Ovary (tissue), 9 donors: Measurements from ENCODE around the gene CCDC66. TPM values are rescaled to one million over a fixed set of nuclear protein-coding genes. Genes with fewer than 3 reads are reported as not detected.

ENCODE experiments used
- DNase-seq, 5 donors: peaks; one replicate each; pipeline ENCODE4 v3.0.0-alpha.2; 2019 to 2020
- H3K27ac ChIP-seq, 2 donors: fragments of 200-600 bp; one replicate each; pipeline versions ENCODE4 v1.5.1 to v1.8.0; 2019 to 2022
- H3K27me3 ChIP-seq: fragments of 200-600 bp; one replicate; pipeline ENCODE4 v1.8.0; 2022
- H3K36me3 ChIP-seq: fragments of 200-600 bp; sonication (generic); one replicate; pipeline ENCODE4 v1.5.1; 2019
- H3K4me1 ChIP-seq: one replicate; pipeline ENCODE4 v1.8.1; 2013; ENCODE audit warnings: mild to moderate bottlenecking, moderate library complexity; ENCODE audit not compliant: insufficient read depth
- H3K4me3 ChIP-seq: fragments of 200-600 bp; sonication (generic); one replicate; pipeline ENCODE4 v1.5.1; 2017
- H3K9me3 ChIP-seq, 2 donors: fragments of 200-600 bp in 1 of 2; sonication (generic) in 1 of 2; one replicate each; pipeline versions ENCODE4 v1.5.1 to v1.8.1; 2013 to 2019; ENCODE audit warnings: mild to moderate bottlenecking in 1 of 2, moderate library complexity in 1 of 2
- EP300 ChIP-seq: sonication (generic); formaldehyde crosslinking; IDR thresholded peaks from one replicate; pipeline ENCODE4 v1.6.1; 2017; ENCODE audit warnings: antibody characterized with exemption
- POLR2A ChIP-seq: fragments of 450-650 bp; IDR thresholded peaks from one replicate; pipeline ENCODE4 v1.6.1; 2017; ENCODE audit warnings: antibody characterized with exemption, mild to moderate bottlenecking, moderate library complexity
- WGBS, 3 donors: extraction: QIAGEN DNeasy Blood & Tissue Kit in 1 of 3; methylation state at CpG; one replicate each; pipeline versions ENCODE4 v1.1.5 to v1.1.7; 2013 to 2017; 5-methylcytosine and 5-hydroxymethylcytosine counted together
- intact Hi-C, 4 donors: fragments of 100-400 bp; cut with DNase I; formaldehyde crosslinking; loops; one replicate each; pipeline versions ENCODE4 v1.11.0 to v1.15.1; 2022 to 2023
- polyA plus RNA-seq, 2 donors: library from polyadenylated mRNA; stranded (reverse); fragments of 200-250 nt in 1 of 2; fragments of 350-450 nt in 1 of 2; fragmentation: Illumina TruSeq in 1 of 2; extraction: RNeasy Lipid Tissue Mini Kit (QIAGEN cat#74804) in 1 of 2; gene quantifications; one replicate each; pipeline ENCODE4 v1.2.3, GENCODE V29; 2013 to 2014
- total RNA-seq, 7 donors: library from RNA; depleted of rRNA in 2 of 7; stranded (reverse); fragments of >200 nt in 2 of 7; fragmentation: NEBNext Ultra II Directional in 3 of 7; extraction: Animal tissue kit (Norgen Biotek cat#: 25700) in 3 of 7; gene quantifications; one replicate each; pipeline versions ENCODE4 v1.1.0 to v1.2.4, GENCODE V29; 2016 to 2023
- TF ChIP-seq, protein P1 (sequence below), 3 donors: fragments of 450-650 bp in 2 of 3; fragments of 200-600 bp in 1 of 3; IDR thresholded peaks; one replicate each; pipeline versions ENCODE4 v1.5.1 to v1.8.0; 2016 to 2022; ENCODE audit warnings: antibody characterized with exemption in 3 of 3, mild to moderate bottlenecking in 1 of 3
- donor health status: DM: no; HTN: no; CAD: no; lungs with moderate emphysema.
- donor health status: DM: no; HTN: no; CAD: no.
- donor health status: Bipolar disorder and iron deficiency.
- donor health status: DM: yes; HTN: yes; CAD: no.
- donor health status: DM: no; HTN: no; CAD: no.
- donor health status: DM: yes; HTN: yes; CAD: no.

The CCDC66 gene
- total and polyA plus RNA-seq, 9 donors = 13.0 to 45.7 (median 33.5) TPM

DNA sequence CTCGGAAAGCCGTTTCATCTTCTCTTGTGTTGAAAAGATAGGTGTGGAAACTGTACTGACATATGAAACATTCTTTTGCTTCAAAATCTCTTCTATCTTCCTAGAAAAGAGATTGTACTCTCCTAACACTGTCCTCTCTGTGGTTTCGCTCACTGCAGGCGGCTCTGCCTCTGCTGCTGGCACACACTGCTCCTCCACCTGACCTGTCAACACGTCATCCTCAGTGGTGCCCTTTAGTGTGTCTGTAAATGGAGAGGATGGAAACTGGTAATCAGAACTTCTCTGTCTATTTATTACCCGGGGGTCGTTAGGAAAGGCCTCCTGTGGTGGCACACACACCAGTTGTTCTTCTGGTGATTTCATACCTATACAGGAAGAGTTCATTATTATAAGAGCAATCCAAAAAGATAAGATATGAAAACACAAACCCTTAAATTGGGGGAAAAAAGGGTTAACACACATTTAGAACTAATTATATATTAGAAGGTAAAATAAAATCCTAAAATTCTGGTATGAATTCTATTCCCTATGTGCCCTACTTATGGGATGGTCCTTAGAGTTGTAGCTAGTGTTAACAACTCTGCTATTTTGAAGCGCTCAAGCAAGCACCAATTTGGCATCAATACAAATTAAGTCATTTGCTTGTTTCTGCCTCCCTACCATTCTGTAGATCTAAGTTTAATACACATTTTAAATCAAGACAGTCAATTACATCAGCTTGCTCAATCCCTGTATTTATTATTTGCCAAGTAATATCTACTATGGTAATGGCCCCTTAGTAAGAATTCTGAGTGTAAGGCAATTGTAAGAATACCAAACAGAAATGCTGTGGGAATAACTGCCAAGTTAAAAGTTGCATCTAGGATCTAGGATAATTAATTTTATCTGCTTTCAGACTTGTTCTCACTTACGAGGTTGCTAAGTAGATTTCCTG, 76.9 kb downstream of the CCDC66 start:
- TF ChIP-seq POLR2A (no peak), EP300 (no peak)
- TF ChIP-seq, protein P1, sequence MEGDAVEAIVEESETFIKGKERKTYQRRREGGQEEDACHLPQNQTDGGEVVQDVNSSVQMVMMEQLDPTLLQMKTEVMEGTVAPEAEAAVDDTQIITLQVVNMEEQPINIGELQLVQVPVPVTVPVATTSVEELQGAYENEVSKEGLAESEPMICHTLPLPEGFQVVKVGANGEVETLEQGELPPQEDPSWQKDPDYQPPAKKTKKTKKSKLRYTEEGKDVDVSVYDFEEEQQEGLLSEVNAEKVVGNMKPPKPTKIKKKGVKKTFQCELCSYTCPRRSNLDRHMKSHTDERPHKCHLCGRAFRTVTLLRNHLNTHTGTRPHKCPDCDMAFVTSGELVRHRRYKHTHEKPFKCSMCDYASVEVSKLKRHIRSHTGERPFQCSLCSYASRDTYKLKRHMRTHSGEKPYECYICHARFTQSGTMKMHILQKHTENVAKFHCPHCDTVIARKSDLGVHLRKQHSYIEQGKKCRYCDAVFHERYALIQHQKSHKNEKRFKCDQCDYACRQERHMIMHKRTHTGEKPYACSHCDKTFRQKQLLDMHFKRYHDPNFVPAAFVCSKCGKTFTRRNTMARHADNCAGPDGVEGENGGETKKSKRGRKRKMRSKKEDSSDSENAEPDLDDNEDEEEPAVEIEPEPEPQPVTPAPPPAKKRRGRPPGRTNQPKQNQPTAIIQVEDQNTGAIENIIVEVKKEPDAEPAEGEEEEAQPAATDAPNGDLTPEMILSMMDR (IDR thresholded peaks at IDR 0.05) = no peak
- Histone ChIP-seq H3K27ac (no peak overlapping the region), H3K9me3 (no peaks in the 10 kb centered on the region), H3K36me3 (no peaks in the 10 kb centered on the region), H3K27me3 (no peaks in the 10 kb centered on the region), H3K4me3 (no peak overlapping the region), H3K4me1 (no peaks in the 10 kb centered on the region)
- DNase-seq = no peak
- intact Hi-C loops = no loop called here
- 83 to 89% (median 84%) methylated on average over 9 of the region's 9 CpGs for WGBS, 3 donors

DNA sequence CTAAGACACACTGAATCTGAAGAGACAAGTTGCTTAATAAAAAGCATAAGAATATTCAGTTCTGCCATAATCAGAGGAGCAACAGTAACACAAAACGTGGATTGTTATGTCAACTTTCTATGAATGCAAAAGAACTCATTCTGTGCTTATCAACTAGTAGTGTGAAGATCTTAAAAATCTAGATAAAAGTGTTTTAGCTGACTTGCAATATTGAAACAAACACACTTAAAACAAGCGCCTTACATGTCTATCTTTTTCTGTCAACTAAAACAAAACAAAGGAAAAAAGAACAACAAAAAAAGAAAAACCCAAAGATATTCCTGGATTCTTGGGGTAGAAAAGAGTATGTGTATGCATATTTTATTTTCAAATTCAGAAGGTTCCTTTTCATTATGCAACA, 88.4 kb downstream of the CCDC66 start:
- peaks cover 3% of the 10 kb centered on the region for H3K4me1 ChIP-seq
- no peak overlapping the region for H3K27ac ChIP-seq
- H3K27me3 ChIP-seq = no peaks in the 10 kb centered on the region
- TF ChIP-seq EP300 (no peak), POLR2A (no peak)
- TF ChIP-seq, protein P1 (IDR thresholded peaks at IDR 0.05) = no peak
- no peaks in the 10 kb centered on the region for H3K9me3 ChIP-seq
- intact Hi-C loops = no loop called here
- no peak for DNase-seq
- WGBS, 3 donors = 81 to 91% (median 86%) methylated on average over 2 of the region's 2 CpGs
- no peak overlapping the region for H3K4me3 ChIP-seq
- H3K36me3 ChIP-seq = no peaks in the 10 kb centered on the region

DNA sequence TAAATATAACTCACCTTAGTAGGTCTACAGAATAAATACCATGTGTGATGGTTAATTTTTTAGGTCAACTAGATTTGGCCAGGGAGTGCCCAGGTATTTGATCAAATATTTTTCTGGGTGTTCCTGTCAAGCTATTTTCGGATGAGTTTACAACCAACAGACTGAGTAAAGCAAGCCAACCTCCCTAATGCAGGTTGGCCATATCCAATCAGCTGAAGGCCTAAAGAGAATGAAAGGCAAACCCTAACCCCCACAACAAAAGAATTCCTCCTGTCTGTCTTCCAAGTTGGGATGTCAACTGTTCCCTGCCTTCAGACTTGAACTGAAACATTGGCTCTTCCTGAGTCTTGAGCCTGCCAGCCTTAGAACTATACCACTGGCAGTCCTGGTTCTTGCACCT, 97.5 kb downstream of the CCDC66 start:
- TF ChIP-seq EP300 (no peak), POLR2A (no peak)
- TF ChIP-seq, protein P1 (IDR thresholded peaks at IDR 0.05) = no peak
- H3K9me3 ChIP-seq = peaks cover 0 to 3% of the 10 kb centered on the region in 2 donors
- peaks cover 3% of the 10 kb centered on the region for H3K4me1 ChIP-seq
- H3K4me3 ChIP-seq = no peak overlapping the region
- no peaks in the 10 kb centered on the region for H3K27me3 ChIP-seq
- H3K36me3 ChIP-seq = no peaks in the 10 kb centered on the region
- no peak overlapping the region for H3K27ac ChIP-seq
- intact Hi-C loops = no loop called here
- WGBS, 3 donors = 95 to 96% (median 96%) methylated on average over 1 of the region's 1 CpG
- no peak for DNase-seq

DNA sequence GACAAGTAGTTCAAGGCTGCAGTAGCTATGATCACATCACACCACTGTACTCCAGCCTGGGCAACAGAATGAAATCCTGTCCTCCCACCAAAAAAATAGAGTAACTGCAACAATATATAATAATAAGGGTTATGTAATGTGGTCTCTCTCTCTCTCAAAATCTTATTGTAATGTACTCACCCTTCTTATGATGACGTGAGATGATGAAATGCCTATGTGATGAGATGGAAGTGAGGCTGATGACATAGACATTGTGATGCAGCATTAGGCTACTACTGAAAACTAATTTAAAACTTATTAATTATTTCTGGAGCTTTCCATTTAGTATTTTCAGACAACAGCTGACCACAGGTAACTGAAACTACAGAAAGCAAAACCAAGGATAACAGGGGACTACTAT, 98.7 kb downstream of the CCDC66 start:
- Histone ChIP-seq H3K36me3 (no peaks in the 10 kb centered on the region), H3K4me1 (no peaks in the 10 kb centered on the region), H3K27ac (no peak overlapping the region), H3K9me3 (peaks cover 0 to 3% of the 10 kb centered on the region in 2 donors), H3K4me3 (no peak overlapping the region), H3K27me3 (no peaks in the 10 kb centered on the region)
- no peak for DNase-seq
- 88 to 100% (median 96%) methylated on average over 1 of the region's 1 CpG for WGBS, 3 donors
- no peak for TF ChIP-seq EP300
- TF ChIP-seq POLR2A = no peak
- TF ChIP-seq, protein P1 (IDR thresholded peaks at IDR 0.05) = no peak
- intact Hi-C loops = no loop called here
